BJ (cell line): ENCODE results near the gene XPO6. TPM values are rescaled to one million over a fixed set of nuclear protein-coding genes. Genes with fewer than 3 reads are reported as not detected.
"Not testable (repeated sequence)": the region's sequence is repeated elsewhere in the genome, so short reads cannot be mapped to it uniquely, and the experiment has no call there.

Source experiments
- CTCF ChIA-PET: fragments of 350-600 bp; formaldehyde crosslinking; extraction: SDS; loops from one replicate; lab custom pipeline; 2021; ENCODE audit warnings: antibody characterized with exemption, inconsistent platforms; lab: Yijun Ruan, JAX
- POLR2A ChIA-PET: fragments of 300-600 bp; sonication (Branson Sonifier 250); formaldehyde crosslinking; extraction: SDS; loops from one replicate; lab custom pipeline; 2021; ENCODE audit warnings: antibody characterized with exemption; lab: Charles Lee
- DNase-seq: peaks from one replicate; pipeline ENCODE4 v3.0.0-alpha.2; 2011; ENCODE audit warnings: low read depth
- H3K27me3 ChIP-seq: 2 replicates; pipeline ENCODE4 v1.6.0; 2011; ENCODE audit warnings: low read length; ENCODE audit not compliant: control insufficient read depth, insufficient read depth
- H3K36me3 ChIP-seq: 2 replicates; pipeline ENCODE4 v1.5.1; 2011; ENCODE audit warnings: low read length; ENCODE audit not compliant: control insufficient read depth, insufficient read depth
- H3K4me3 ChIP-seq: 2 replicates; pipeline ENCODE4 v1.5.1; 2011; ENCODE audit warnings: low read depth, mild to moderate bottlenecking, control low read depth, low read length
- CTCF ChIP-seq: IDR thresholded peaks from 2 replicates; pipeline ENCODE4 v1.5.1; 2011; ENCODE audit warnings: low read depth, mild to moderate bottlenecking, control low read depth, inconsistent platforms, low read length, moderate library complexity; ENCODE audit not compliant: insufficient read depth
- polyA plus RNA-seq: library from polyadenylated mRNA; depleted of rRNA; stranded (reverse); fragments of >200 nt; gene quantifications from 2 replicates; pipeline ENCODE4 v1.2.3, GENCODE V29; 2011

XPO6 gene
- polyA plus RNA-seq, 1 experiment: 239 TPM

- no peak for TF ChIP-seq CTCF
- CTCF ChIA-PET: interaction anchor here (1.0 kb wide), 2 partner anchors 14 to 60 kb away, joined by 5 read pairs; no protein-coding TSS in a partner anchor
Observed at GRCh38 chr16:28257256-28257655, 45.5 kb upstream of the XPO6 start.

GRCh38 chr16:28255838-28256237 lies 44.1 kb upstream of the XPO6 start:
- TF ChIP-seq CTCF: no peak
- ChIA-PET CTCF (no interaction called here), POLR2A (no interaction called here)
- peaks cover 24% of the 10 kb centered on the region for H3K27me3 ChIP-seq
- H3K36me3 ChIP-seq: no peaks in the 10 kb centered on the region
- DNase-seq: no peak
- H3K4me3 ChIP-seq: no peak overlapping the region

More at GRCh38 chr16:28257256-28257655, 45.5 kb upstream of the XPO6 start:
- Histone ChIP-seq H3K36me3 (no peaks in the 10 kb centered on the region), H3K27me3 (peaks cover 28% of the 10 kb centered on the region), H3K4me3 (no peak overlapping the region)
- no peak for DNase-seq
- POLR2A ChIA-PET: no interaction called here

DNA sequence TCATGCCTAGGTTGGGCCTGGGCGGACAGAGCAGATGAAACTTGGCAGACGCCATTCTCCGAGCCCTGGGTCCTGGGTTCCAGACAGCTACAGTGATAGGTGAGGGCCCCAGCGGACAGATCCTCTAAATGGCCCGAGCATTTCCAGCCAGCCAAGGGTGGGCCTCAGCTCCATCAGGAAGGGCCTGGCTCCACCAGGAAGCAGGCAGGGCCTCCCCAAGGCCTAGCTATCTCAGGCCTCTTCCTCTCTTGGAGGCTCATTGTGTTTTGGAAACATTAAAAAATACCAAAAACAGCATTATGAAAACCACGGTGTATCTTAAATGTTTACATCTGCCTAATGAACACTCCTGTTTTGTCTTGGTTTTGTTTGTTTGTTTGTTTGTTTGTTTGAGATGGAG lies 42.4 kb upstream of the XPO6 start:
- DNase-seq: no peak
- no peak for TF ChIP-seq CTCF
- ChIA-PET POLR2A (no interaction called here), CTCF (interaction anchor here (0.7 to 1.6 kb wide), 2 partner anchors 23 to 64 kb away, joined by 3 to 4 read pairs; no protein-coding TSS in a partner anchor)
- H3K4me3 ChIP-seq: no peak overlapping the region
- no peaks in the 10 kb centered on the region for H3K36me3 ChIP-seq
- peaks cover 12% of the 10 kb centered on the region for H3K27me3 ChIP-seq

GRCh38 chr16:28250999-28251398 lies 39.2 kb upstream of the XPO6 start:
- TF ChIP-seq CTCF: no peak
- H3K27me3 ChIP-seq: peaks cover 2% of the 10 kb centered on the region; the same call in 1 of the 2 replicates
- H3K36me3 ChIP-seq: no peaks in the 10 kb centered on the region
- ChIA-PET POLR2A (no interaction called here), CTCF (no interaction called here)
- no peak for DNase-seq
- no peak overlapping the region for H3K4me3 ChIP-seq

DNA sequence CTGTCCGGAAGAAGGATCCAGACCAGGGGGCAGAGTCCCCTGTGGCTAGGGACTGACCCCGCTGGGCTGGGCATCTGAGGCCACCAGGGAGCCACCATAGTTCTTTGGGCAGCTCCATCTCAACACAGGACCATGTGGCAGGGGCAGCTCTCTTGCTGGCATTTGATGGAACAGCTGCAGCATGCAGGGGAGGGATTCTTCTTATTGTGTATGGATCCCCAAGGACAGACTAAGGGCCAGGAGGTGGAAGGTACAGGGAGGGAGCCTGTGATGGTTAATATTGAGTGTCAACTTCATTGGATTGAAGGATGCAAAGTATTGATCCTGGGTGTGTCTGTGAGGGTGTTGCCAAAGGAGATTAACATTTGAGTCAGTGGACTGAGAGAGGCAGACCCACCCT lies 37.7 kb upstream of the XPO6 start:
- CTCF ChIA-PET, DNase-seq: not testable (repeated sequence)

DNA sequence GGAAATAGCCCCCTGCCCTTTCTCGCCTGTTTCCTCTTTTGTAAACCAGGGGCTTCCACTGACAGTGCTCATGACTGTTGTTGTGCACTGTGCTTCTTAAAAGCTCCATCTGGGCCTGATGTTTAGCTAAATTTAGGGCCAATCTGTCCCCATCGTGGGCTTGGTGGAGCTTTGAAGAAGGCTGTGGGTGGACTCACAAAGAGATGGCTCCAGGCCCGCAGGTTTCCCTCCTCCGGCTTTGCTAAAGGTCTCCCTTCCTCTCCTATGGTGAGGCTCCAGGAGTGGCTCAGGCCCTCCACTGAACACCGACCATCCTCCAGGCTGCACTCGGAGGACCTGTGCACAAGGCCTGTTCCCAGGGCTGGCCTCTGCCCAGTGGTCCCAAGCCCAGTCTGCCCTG lies 30.2 kb upstream of the XPO6 start:
- ChIA-PET CTCF (interaction anchor here (0.7 kb wide), 1 partner anchor 11 kb away, joined by 3 read pairs; no protein-coding TSS in a partner anchor), POLR2A (no interaction called here)
- H3K4me3 ChIP-seq: no peak overlapping the region
- no peaks in the 10 kb centered on the region for H3K36me3 ChIP-seq
- DNase-seq: no peak
- no peak for TF ChIP-seq CTCF
- no peaks in the 10 kb centered on the region for H3K27me3 ChIP-seq

More for the DNA sequence above, 37.7 kb upstream of the XPO6 start:
- H3K27me3 ChIP-seq, H3K4me3 ChIP-seq, POLR2A ChIA-PET, H3K36me3 ChIP-seq: not testable (repeated sequence)
